ENCODE measurements around the gene HSF2BP.

- TF ChIP-seq EP300 (IDR thresholded peaks at IDR 0.05) (no peak), POLR2AphosphoS5 (IDR thresholded peaks at IDR 0.05) (peak in 1 of 3 donors; percentile 12)
Measured at GRCh38 chr21:43684424-43684823, 25.1 kb upstream of the HSF2BP start.

All from stomach (tissue), 4 donors.